Measurements from ENCODE around the gene GTF2F1.

- TF ChIP-seq POLR2AphosphoS5 (IDR thresholded peaks at IDR 0.05), result no peak
- no peak for TF ChIP-seq CTCF (IDR thresholded peaks at IDR 0.05)
- TF ChIP-seq POLR2A (IDR thresholded peaks at IDR 0.05), result no peak
These were observed 14.9 kb downstream of the GTF2F1 start for GRCh38 chr19:6378041-6378440.

All from breast epithelium (tissue), 3 donors.